Mesothelial cell of epicardium (in vitro differentiated cells): ENCODE measurements around the gene ZNF184. TPM values are rescaled to one million over a fixed set of nuclear protein-coding genes. Genes with fewer than 3 reads are reported as not detected.

ENCODE experiments used
- DNase-seq, 2 experiments: peaks; one replicate each; pipeline ENCODE4 v3.0.0; 2021; ENCODE audit warnings: low spot score in 2 of 2; ENCODE audit not compliant: unreplicated experiment in 2 of 2
- H3K27ac Mint-ChIP-seq: 2 replicates; pipeline ENCODE4 v1.8.0; 2021; ENCODE audit warnings: mixed read lengths
- H3K27me3 Mint-ChIP-seq: 2 replicates; pipeline ENCODE4 v1.8.0; 2021; ENCODE audit warnings: low read depth, mixed read lengths
- H3K36me3 Mint-ChIP-seq: 2 replicates; pipeline ENCODE4 v1.8.0; 2021; ENCODE audit warnings: mixed read lengths
- H3K4me1 Mint-ChIP-seq: 2 replicates; pipeline ENCODE4 v1.8.0; 2021; ENCODE audit warnings: mixed read lengths
- H3K4me3 Mint-ChIP-seq: 2 replicates; pipeline ENCODE4 v1.8.0; 2021; ENCODE audit warnings: mild to moderate bottlenecking, moderate library complexity, mixed read lengths
- H3K9me3 Mint-ChIP-seq: 2 replicates; pipeline ENCODE4 v1.8.0; 2021; ENCODE audit warnings: mixed read lengths
- total RNA-seq: library from RNA; stranded (reverse); gene quantifications from 3 replicates; pipeline ENCODE4 v1.2.1, GENCODE V29; 2021
- TF ChIP-seq, protein P1 (sequence below): fragments of 200-600 bp; sonication (generic); IDR thresholded peaks from one replicate; pipeline ENCODE4 v1.5.0; 2021; ENCODE audit warnings: antibody characterized with exemption; ENCODE audit not compliant: unreplicated experiment

ZNF184 gene
- total RNA-seq, 1 donor from 2014 or later = 14.3 TPM

DNA sequence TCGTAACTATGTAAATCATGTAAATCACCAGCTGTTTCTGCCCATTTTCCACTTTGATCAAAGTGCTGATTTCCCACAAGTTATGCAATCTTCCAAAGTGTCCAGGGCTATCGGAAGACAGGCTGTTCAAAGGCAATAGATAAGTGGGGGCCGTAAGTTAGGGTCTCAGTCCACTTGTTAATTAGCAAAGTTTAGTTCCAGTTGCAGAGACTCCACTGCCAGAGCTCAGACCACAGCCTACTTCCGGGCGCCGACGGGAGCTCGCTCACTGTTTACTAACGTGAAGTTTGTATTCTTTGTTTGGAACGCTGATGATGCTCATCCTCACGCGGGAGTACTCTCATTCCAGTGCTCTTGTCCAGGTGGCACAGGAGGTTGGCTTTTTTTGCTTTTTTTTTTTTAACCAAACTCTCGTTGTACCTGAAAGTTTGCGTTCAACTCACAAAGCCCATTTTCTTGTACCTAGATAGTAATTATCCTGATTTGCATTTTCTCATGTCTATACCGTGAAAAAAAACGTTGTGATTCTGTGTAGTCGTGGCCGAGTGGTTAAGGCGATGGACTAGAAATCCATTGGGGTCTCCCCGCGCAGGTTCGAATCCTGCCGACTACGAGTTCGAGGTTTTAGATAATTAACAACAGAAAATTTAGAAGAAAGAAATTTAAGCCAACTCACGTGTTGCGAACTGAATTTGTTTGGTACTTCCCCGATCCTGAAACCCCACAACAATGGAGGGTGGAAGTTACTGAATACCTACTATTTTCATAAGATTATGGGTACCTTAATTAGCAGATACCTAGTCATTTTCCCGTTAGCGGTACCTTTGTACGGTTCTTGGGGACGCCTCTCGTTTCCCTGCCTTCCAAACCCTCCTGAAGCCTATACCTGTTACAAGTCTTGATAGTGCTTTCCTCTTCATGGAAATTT lies 29.9 kb upstream of the ZNF184 start:
- DNase-seq = peak in 1 of 2 experiments; percentile 69
- peaks cover 30% of the 10 kb centered on the region for H3K27me3 Mint-ChIP-seq
- peaks cover 8% of the 10 kb centered on the region for H3K4me1 Mint-ChIP-seq
- peak overlapping the region; percentile 81 for H3K27ac Mint-ChIP-seq
- TF ChIP-seq, protein P1, sequence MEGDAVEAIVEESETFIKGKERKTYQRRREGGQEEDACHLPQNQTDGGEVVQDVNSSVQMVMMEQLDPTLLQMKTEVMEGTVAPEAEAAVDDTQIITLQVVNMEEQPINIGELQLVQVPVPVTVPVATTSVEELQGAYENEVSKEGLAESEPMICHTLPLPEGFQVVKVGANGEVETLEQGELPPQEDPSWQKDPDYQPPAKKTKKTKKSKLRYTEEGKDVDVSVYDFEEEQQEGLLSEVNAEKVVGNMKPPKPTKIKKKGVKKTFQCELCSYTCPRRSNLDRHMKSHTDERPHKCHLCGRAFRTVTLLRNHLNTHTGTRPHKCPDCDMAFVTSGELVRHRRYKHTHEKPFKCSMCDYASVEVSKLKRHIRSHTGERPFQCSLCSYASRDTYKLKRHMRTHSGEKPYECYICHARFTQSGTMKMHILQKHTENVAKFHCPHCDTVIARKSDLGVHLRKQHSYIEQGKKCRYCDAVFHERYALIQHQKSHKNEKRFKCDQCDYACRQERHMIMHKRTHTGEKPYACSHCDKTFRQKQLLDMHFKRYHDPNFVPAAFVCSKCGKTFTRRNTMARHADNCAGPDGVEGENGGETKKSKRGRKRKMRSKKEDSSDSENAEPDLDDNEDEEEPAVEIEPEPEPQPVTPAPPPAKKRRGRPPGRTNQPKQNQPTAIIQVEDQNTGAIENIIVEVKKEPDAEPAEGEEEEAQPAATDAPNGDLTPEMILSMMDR = no peak
- peak overlapping the region; percentile 86 for H3K4me3 Mint-ChIP-seq
- H3K36me3 Mint-ChIP-seq = no peaks in the 10 kb centered on the region
- H3K9me3 Mint-ChIP-seq = no peaks in the 10 kb centered on the region

DNA sequence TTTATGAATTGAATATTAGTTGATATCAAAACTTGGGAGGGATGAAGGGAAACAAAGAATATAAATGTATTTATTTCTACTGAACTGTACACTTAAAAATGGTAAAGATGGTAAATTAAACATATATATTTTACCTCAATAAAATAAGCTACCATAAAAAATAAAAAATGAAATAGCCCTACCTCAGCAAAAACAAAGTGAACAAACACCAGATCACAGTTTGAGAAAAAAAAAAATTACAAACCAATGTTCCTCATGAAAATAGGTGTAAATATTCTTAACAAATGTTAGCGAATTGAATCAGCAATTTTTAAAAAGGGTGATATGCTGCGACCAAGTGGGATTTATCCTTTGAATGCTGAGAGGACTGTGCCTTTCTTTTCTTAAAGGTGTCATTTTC lies 28.3 kb upstream of the ZNF184 start:
- Mint-ChIP-seq H3K27me3 (peaks cover 34% of the 10 kb centered on the region), H3K4me1 (peaks cover 8% of the 10 kb centered on the region), H3K9me3 (no peaks in the 10 kb centered on the region), H3K36me3 (no peaks in the 10 kb centered on the region), H3K4me3 (no peak overlapping the region), H3K27ac (no peak overlapping the region)
- TF ChIP-seq, protein P1 = no peak
- no peak for DNase-seq

DNA sequence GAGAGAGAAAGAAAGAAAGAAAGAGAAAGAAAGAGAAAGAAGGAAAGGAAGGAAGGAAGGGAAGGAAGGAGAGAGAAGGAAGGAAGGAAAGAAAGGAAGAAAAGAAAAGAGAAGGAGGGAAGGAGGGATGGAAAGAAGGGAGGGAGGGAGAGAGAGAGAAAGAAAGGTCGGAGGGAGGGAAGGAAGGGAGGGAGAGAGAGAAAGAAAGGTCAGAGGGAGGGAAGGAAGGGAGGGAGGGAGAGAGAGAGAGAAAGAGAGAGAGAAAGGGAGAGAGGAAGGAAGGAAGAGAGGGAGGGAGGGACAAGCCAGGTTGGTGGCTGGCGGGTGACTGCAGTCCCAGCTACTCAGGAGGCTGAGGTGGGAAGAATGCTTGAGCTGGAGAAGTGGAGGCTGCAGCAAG lies 27.3 kb upstream of the ZNF184 start:
- TF ChIP-seq, protein P1 = no peak
- no peak overlapping the region for H3K27ac Mint-ChIP-seq
- no peaks in the 10 kb centered on the region for H3K9me3 Mint-ChIP-seq
- no peak overlapping the region for H3K4me3 Mint-ChIP-seq
- DNase-seq = no peak
- H3K36me3 Mint-ChIP-seq = no peaks in the 10 kb centered on the region
- peaks cover 9% of the 10 kb centered on the region for H3K4me1 Mint-ChIP-seq
- peaks cover 40% of the 10 kb centered on the region for H3K27me3 Mint-ChIP-seq

DNA sequence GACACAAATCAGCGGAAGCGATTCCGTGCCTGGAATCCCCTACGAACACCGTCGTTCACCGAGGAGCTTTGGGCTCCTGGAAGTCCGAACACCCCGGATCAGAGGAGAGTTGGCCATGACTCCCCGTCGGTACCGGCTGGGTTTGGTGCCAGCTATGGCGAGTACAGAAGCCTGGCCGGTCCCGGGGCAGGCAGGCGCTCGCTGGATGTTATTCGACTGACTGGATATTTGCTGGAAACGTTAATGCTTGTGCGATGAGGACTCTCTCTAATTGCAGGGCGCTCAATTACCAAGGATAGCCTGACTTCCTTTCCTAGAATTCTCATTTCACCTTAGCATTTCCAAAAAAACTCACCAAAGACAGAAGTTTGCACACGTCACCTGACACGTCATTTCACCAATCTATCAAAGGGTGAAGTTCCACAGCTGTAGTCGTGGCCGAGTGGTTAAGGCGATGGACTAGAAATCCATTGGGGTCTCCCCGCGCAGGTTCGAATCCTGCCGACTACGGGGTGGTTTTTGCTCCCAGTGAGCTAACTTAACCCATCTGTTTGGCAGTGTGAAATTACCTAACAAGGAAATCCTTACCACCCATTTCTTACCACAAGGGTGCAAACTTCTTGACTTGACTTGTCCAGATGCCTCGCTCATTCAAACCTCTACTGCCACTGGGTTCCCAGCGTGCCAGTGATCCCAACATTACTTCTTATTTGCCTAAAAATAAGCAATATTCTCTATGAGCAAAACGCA lies 22.7 kb upstream of the ZNF184 start:
- Mint-ChIP-seq H3K36me3 (no peaks in the 10 kb centered on the region), H3K4me1 (peaks cover 6% of the 10 kb centered on the region), H3K9me3 (no peaks in the 10 kb centered on the region), H3K27me3 (peaks cover 57% of the 10 kb centered on the region), H3K27ac (peak overlapping the region; percentile 39), H3K4me3 (peak overlapping the region; percentile 83)
- DNase-seq = peak in 1 of 2 experiments; percentile 54
- TF ChIP-seq, protein P1 = no peak

DNA sequence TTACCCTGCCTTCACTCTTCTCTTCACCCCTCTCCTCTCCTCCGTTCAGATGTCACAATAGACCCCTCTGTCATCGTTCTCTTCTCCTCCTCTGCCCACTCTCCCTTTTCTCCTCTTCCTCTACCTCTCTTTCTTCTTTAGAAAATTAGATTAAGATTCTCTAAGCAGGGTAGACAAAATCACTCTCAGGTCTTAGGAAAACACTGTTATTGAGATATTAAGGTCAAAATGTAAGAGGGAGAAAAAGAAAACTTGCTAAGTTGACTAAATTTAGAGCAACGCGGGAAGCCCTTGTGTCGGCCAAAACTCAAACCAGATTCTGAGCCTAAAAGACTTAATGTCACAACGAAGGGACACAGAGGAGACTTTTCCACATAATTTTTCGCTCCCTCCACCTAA lies 22.1 kb upstream of the ZNF184 start:
- H3K27ac Mint-ChIP-seq = peak overlapping the region; percentile 39
- no peaks in the 10 kb centered on the region for H3K36me3 Mint-ChIP-seq
- TF ChIP-seq, protein P1 = no peak
- H3K4me1 Mint-ChIP-seq = peaks cover 6% of the 10 kb centered on the region
- no peak for DNase-seq
- no peaks in the 10 kb centered on the region for H3K9me3 Mint-ChIP-seq
- peak overlapping the region; percentile 83 for H3K4me3 Mint-ChIP-seq
- peaks cover 52% of the 10 kb centered on the region for H3K27me3 Mint-ChIP-seq
